Measurements from ENCODE around the gene WFDC1.
"Not testable (repeated sequence)": the region's sequence is repeated elsewhere in the genome, so short reads cannot be mapped to it uniquely, and the experiment has no call there.

The WFDC1 gene

DNA sequence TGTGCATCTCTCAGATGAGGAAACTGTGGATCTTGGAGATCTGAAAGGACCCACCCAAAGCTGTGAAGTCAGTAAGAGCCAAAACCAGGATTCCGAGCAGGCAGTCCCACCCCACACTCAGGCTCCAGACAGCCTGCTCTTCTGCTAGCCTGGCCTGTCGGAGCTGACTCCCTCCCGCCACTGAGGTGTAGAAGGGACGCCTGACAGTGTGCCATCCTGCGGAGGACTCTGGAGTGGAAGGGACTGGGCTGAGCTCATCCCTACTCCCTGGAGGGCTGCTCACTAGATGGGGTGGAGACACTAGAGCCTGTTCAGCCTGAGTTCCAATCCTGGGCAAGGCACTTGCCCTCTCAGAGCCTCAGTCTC is 36.0 kb downstream of the WFDC1 start:
- no peak for DNase-seq

DNA sequence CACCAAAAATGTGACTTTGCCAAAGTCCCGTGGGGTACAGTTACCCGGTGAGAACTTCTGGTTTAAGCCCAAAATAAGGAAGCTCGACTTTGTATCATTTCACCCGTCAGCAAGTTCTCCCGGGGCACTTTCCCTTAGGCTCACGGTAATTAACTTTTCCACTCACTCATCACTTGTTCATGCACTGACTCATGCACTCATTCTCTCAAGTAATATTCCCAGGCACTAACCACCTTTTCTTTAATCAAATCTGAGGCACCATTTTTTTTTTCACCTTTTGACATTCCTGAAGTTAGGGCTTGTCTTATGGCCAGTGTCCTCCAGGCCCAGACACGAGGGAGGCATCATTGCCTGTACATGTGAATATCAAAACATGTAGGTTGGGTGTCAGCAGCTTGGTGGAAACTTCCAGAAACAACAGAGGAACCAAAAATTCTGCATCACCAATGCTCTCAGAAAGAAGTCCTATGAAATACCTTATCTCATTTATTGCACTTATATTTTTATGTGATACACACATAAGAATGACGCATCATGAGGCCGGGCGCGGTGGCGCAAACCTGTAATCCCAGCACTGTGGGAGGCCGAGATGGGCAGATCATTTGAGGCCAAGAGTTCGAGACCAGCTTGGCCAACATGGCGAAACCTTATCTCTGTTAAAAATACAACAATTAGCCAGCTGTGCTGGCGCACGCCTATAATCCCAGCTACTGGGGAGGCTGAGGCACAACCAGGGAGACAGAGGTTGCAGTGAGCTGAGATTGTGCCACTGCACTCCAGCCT is 37.5 kb downstream of the WFDC1 start:
- no peak for DNase-seq

DNA sequence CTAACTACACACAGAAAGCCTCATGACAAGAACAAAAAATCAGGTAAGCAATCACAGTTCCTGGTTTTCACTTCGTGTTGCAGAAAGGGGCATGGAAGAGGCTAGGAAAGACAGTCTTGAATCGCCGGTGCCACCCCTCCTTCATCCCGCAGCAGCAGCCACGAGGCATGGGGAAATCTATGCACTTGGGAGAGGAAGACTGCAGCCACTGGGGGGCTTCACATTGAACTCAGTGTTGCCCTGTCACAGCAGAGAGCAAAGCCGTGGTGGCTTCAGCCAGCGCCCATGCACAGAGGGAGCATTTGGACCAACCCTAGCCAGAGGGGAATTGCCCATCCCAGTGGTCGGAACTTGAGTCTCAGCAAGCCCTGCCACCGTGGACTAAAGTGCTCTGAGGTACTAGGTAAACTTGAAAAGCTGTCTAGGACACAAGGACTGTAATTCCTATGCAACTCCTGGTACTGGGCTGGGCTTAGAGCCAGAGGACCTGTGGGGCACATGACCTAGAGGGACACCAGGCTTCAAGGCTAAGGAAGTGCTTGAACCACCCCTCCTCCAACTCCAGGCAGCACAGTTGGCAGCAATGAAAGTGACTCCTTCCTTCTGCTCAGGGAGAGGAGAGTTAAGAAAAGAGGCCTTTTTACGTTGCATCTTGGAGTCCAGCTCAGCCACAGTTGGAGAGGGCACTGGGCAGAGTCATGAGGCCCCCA is 38.5 kb downstream of the WFDC1 start:
- no peak for DNase-seq

DNA sequence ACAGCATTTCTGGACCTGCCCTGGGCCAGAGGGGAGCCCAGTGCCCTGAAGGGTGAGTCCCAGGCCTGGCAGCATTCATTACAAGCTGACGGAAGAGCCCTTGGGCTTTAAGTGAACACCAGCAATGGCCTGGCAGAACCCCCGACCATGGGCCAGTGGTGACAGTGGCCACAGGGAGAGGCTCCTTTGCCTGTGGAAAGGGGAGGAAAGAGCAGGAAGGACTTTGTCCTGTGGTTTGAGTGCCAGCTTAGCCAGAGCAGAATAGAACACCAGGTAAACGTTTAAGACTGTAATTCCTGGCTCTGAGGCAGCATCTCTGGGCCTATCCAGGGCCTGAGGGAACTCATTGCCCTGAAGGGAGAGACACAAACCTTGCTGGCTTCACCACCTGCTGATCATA is 39.4 kb downstream of the WFDC1 start:
- DNase-seq, result no peak

DNA sequence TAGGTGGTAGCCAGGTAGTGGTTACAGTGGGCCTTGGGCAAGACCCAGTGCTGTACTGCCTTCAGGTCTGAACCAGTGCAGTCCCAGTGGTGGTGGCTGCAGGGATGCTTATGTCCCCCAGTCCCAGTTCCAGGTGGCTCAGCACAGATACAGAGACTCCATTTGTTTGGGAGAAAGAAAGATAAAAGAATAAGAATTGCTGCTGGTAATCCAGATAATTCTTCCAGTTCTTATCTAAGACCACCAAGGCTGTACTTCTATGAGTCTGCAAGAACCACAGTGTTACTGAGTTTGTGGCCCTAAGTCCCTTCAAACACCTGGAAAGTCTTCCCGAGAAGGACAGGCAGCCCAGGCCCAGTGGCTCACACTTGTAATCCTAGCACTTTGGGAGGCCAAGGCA is 39.8 kb downstream of the WFDC1 start:
- DNase-seq, result no peak

DNA sequence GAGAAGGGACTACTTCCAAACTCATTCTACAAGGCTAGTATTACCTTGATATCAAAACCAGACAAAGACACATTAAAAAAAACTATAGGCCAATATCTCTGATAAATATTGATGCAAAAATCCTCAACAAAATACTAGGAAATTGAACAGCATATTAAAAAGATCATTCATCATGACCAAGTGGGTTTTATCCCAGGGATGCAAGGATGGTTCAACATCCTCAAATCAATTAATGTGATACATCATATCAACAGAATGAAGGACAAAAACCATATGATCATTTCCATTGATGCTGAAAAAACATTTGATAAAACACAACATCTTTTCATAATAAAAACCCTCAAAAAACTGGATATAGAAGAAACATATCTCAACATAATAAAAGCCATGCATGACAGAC is 42.6 kb downstream of the WFDC1 start:
- DNase-seq, result not testable (repeated sequence)

DNA sequence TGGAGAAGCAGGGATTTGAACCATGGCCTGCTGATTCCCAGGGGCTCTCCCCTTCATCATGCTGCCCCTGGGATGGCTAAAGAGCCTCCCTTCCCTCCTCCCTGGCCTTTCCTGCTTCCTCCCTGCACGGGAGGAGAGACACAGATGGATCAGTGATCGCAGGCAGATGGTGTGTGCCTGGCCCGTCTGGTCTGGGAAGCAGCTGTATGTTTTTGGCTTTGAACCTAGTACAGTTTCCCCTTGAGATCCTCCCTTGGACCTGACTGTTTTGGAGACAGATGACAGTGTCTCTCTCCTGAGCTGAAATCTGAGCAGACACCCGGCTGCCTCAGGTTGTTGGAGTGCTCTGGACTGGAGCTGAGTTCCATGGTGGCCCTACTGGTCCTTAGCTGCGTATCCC is 44.6 kb downstream of the WFDC1 start:
- no peak for DNase-seq

DNA sequence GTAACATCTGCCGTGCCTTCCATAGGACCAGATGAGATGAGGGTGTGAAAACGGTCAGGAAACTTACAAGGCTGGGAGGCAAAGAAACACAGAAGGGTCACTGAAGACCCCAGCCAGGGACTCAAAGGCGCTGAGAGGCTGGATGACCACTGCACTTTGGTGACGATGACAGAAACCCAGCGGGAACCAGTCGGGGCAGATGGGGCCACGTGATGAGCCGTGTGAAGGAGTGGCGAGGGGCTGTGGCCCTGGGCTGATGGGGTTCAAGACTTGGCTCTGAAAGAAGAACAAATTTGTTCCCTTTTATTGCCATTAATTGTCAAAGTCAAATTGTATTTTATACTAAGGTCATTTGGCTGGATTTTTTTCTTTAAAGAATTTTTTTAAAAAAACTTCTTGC is 45.1 kb downstream of the WFDC1 start:
- DNase-seq, result no peak

DNA sequence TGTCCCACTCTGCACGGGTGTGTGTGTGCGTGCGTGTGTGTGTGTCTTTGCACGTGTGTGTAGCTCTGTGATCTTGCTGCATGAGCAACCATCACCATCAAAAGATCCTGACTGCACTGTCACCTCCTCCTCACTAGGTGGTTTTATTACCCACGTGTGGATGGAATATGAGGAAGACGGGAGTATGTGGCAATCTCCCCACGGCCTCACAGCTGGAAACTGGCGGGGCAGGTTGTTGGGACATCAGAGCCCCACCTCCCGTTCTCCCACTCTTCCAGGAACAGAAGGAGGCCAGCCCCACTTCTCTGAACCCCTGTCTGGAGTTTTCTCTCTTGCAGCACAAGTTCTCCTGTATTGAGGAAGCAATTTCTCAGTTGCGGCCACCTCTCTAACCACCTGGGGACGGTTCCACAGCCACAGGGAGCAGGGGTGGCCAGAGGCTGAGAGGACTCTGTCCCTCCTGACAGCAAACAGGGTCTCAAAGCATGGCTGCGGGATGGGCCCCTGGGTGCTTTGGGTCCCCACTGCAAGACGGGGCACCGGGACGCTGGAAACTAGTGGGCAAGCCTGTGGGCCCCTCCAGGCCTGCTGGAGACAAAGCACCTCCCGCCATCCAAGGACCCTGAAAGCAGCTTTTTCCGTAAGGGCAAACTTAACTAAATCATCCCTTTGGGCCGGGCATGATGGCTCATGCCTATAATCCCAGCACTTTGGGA is 45.8 kb downstream of the WFDC1 start:
- no peak for DNase-seq

DNA sequence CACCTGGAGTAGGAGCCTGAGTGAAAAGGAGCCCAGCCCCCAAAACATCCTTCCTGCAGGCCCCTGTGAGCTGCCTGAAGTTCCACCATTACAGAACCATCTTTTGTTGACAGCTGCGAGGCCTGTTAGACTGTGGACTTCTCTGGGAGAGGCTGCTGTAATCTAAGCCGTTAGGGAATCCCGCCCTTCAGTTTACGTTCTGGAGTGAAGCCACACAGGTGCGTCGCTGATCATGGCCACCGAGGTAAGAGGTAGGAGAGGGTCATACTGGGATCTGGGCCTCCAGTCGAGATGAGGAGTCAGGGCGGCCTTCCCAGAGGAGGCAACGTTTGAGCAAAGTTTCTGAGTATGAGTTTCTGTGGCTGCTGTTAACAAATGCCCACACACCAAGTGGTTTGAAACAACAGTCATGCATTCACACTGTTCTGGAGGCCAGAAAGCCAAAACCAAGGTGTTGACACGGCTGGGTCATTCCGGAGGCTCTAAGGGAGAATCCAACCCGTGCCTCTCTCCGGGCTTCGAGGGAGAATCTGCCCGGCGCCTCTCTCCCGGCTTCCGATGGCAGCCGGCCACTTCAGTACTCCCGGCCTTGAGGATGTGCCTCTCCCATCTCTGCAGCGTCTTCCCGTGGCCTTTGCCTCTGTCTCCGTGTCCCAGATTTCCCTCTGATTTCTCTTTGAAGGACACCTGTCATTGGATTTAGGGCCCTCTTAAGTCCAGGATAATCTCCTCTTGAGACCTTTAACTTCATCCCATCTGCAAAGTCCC is 47.0 kb downstream of the WFDC1 start:
- DNase-seq, result no peak

DNA sequence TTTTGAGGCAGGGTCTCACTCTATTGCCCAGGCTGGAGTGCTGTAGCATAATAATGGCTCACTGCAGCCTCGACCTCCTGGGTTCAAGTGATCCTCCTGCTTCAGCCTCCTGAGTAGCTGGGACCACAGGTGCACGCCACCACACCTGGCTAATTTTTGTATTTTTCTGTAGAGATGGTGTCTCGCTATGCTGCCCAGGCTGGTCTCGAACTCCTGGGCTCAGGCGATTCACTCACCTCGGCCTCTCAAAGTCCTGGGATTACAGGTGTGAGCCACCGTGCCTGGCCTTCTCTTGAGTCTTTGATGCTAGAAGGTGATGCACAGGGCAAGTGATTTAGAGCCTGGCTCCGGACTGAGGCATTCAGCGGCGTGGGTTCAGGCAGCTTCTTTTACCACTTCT is 49.1 kb downstream of the WFDC1 start:
- DNase-seq, result not testable (repeated sequence)

DNA sequence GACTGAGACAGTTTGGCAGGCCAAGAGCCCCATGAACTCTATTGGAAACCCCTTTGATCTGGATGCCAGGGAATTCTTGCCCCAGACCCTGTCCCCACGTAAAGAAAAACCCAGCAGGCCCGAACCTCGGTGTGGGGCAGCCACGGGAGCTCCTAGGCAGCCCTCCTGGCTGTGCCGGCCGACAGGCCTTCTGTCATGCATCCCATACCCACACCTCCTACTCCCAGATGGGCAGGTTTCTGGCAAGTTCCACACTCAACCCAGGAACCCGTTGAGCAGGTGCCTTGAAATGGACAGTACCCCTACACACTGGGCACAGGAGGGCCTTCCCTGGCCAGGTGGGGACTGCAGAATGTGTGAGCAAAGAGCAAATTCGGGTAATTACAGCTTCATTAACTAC is 50.1 kb downstream of the WFDC1 start:
- no peak for DNase-seq

DNA sequence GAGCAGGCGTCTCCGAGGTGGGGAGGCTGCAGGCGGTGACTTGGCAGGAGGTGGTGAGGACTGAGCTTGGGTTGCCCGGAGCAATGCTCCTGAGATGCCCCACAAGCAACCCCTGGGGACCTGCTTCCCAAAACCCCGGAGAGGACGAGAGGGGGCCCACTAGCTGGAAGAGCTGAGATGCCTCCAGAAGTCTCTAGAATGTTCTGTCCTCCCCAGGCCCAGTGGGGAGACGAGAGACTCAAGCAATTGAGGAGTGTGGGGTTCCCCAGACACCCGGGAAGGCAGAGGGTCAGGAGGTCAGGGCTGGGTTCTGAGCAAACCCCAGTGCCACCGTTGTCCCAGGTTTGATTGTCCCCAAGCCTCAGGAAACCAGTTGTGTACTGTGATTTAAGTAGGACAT is 52.5 kb downstream of the WFDC1 start:
- no peak for DNase-seq

DNA sequence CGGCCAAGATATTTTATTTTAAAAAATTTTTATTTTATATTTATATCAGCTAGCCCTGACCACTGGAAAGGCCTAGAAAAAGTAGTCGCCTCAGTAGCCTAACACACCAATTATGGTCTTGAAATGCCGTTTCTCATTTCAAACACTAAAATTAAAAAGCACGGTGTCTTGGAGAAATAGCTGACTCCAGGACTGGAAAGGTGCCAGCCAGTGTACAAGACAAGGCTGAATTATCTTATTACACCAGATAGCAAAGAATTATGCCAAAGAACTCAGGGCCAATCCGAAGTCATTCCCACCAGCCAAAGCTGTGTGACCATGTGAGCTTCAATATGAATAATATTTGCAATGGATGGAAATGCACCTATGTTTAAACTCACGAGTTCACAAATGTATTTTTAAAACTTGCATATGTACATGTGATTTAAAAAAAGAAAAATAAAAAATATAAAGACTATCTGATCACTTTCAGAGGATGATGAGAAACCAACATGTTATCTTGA is 53.8 kb downstream of the WFDC1 start:
- no peak for DNase-seq

DNA sequence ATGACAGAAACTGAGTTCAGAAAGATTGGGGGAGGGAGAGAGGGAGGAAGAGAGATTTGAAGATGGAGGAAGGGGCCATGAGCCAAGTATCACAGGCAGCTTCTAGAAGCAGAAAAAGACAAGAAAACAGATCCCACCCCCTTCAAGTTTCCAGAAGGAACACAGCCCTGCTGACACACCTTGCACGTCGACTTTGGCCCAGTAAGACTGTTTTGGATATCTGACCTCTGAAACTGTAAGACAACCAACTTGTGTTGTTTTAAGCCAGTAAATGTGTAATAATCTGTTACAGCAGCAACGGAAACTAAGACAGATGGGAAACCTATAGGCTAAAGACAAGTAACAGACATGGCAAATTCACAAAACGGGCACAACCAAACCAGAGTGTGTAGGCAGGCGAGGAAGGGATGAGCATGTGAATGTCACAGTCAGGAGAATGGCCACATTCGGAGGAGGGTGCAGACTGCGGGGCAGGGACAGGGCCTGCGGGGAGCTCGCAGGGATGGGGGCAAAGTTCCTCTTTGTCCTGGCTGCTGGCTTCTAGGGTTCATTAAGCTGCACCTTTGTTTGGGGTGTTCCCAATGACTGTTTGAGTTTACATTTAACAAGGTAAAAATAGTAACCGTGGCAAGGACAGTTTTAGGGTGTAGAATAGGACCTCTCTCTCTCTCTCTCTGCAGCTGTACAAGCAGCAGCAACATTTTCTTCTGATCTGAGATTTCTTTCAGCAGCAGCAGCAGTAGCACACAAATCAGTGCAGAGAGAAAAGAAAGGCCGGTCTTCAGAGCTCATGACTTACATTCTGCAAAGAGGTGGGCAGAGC is 55.4 kb downstream of the WFDC1 start:
- no peak for DNase-seq

DNA sequence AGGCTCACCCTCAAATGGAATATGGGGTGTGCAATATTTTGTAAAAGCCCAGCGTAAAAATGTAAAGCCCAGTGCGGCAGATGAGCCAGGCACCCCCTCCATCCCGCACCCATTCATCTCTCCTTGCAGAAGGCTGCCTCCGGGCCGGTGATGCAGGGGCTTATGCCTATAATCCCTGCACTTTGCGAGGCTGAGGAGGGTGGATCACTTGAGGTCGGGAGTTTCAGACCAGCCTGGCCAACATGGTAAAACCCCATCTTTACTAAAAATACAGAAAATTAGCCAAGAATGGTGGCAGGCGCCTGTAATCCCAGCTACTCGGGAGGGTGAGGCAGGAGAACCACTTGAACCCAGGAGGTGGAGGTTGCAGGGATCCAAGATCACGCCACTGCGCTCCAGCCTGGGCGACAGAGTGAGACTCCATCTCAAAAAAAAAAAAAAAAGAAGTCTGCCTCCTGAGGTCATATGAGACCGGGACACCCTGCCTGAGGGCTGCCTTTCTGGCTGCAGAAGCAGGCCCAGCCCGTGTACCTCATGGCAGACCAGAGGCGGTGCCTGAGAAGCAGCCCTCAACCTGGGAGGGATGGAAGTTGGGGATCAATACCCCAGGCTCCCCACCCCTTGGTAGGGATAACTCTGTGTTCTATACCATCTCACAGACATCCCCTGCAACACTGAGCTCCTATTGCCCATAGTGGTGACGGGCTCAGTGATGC is 56.2 kb downstream of the WFDC1 start:
- DNase-seq, result no peak

DNA sequence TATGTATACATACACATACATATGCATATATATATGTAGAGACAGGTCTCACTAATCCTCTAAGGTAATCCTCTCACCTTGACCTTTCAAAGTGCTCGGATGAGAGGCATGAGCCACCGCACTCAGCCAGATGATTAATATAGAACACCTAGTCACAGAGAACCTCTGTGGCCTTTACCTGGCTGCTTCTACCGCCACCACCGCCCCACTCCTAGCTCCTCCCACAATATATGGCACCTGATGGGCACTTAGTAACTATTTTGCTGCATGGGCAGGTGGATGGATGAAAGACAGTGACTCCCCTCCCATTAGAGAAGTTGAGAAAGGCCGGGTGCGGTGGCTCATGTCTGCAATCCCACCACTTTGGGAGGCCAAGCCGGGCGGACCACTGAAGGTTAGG is 57.0 kb downstream of the WFDC1 start:
- DNase-seq, result no peak

DNA sequence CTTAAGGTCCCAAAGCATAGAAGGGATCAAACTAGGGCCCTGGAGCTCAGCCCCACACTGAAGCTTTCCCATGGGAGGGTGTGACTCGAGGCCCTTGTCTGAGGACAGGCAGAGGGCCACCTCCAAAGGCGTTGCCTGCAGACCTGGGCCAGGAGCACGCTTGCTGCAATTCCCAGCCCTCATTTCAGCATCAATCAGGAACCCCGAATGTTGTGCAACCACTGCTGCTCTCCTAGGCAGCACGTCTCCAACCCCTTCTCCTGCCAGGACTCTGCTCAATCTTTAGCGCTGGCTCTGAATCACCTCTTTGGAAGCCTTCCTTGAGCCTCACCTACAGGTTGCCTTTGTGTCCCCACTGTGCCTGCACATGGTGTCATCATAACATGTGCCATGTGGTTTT is 59.6 kb downstream of the WFDC1 start:
- no peak for DNase-seq

DNA sequence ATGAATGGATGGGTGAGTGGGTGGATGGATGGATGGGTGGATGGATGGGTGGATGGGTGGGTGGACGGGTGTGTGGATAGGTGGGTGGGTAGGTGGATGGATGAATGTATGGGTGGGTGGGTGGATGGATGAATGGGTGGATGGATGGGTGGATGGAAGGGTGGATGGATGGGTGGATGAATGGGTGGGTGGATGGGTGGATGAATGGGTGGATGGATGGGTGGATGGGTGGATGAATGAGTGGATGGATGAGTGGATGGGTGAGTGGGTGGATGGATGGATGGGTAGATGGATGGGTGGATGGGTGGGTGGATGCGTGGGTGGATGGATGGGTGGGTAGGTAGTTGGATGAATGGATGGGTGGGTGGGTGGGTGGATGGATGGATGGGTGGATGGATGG is 60.5 kb downstream of the WFDC1 start:
- no peak for DNase-seq

DNA sequence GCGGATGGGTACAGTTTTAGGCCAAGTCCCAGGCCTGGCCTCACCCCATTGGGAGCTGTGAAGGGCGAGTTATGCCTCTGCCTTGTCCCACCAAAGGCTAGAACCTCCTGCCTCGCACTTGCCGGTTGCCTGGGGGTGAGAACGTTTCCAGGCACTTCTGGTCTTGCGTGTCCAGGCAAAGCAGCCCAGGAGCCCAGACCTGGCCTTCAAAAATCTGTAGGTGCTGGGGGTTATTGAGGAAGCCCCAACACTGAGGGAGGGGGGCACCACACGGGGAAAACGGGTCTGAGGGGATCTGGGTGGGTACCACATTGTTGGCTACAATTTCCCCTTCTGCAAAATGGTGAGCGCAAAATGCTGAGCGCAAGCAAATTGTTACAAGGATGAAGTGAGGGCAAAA is 61.5 kb downstream of the WFDC1 start:
- no peak for DNase-seq

DNA sequence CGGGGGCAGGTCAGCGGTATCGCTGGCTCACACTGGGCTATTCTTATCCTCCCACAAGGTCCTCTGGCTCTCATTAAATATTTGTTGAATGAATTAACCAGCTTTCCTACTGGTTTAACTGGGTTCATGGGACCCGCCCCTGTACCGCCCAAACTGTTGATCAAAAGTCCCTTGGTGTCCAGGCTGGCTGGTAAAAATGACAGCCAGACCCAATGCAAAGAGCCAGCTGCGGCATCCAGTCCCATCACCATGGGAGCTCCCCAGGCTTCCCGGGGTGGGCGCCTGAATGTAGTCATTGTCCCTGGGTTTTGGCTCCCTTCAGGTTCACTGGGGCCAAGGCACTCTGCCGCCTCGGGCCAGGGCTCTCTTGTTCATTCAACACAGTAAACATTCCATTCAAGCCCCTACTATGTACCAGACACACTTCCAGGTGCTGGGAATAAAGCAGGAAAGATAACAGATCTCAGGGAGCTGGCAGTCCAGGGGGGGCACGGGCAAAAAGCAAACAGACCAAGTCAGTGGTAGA is 62.0 kb downstream of the WFDC1 start:
- no peak for DNase-seq
